DLD1 (cell line): ENCODE measurements around the gene STMP1.
"Not testable (repeated sequence)": the region's sequence is repeated elsewhere in the genome, so short reads cannot be mapped to it uniquely, and the experiment has no call there.

Experiments used
- in situ Hi-C: cut with HindIII; loops from 2 replicates; pipeline ENCODE4 v1.10.0; 2017; ENCODE audit warnings: low sequenced_read_pairs

STMP1 gene

GRCh38 chr7:135664046-135664589 lies 1.8 kb downstream of the STMP1 start:
- in situ Hi-C loops = no loop called here

DNA sequence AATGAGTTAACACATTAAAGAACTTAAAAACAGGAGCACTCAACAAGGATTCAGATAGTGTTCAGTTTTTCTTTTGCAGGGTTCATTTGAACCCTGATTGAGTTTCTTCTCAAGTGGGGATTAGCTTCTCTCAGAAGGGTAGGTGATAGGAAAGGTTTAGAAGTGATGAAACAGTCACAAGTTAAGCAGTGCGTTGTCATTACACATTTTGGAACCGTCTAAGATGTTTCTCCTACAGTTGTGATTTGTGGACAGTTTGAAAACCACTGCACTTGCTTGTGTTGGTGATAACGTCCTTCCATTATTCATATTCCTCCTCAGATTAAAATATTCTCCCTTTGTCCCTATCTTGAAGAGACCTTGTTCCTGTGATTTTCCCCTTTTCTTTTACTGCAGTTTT lies 2.7 kb downstream of the STMP1 start:
- in situ Hi-C loops = no loop called here

DNA sequence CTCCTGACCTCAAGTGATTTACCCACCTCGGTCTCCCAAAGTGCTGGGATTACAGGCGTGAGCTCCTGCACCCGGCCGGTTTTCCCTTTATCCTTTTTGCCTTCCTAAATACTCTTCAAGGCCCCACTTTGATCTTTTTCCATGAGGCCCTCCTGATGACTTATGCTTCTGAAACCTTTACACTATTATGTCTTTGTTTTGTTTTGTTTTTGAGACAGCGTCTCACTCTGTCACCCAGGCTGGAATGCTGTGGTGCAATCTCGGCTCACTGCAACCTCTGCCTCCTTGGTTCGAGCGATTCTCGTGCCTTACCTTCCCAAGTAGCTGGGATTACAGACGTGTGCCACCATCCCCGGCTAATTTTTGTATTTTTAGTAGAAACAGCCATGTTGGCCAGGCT lies 3.8 kb downstream of the STMP1 start:
- in situ Hi-C loops = no loop called here

DNA sequence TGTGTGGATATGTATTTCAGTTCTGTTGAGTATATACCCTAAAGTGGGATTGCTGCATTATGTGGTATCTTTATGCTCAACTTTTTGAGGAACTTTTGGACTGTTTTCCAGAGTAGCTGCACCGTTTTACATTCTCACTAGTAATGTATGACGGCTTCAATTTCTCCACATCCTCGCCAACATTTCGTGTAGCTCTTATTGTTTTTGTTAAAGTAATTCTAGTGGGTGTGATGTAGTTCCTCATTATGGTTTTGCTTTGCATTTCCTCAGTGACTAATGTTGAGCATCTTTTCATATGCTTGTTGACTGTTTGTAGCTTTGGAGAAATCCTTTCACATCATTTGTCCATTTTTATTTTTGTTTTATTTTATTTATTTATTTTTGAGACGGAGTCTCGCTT lies 4.5 kb downstream of the STMP1 start:
- in situ Hi-C loops = no loop called here

GRCh38 chr7:135667626-135668025 lies 5.3 kb downstream of the STMP1 start:
- in situ Hi-C loops = not testable (repeated sequence)

GRCh38 chr7:135668852-135669395 lies 6.6 kb downstream of the STMP1 start:
- in situ Hi-C loops = not testable (repeated sequence)

DNA sequence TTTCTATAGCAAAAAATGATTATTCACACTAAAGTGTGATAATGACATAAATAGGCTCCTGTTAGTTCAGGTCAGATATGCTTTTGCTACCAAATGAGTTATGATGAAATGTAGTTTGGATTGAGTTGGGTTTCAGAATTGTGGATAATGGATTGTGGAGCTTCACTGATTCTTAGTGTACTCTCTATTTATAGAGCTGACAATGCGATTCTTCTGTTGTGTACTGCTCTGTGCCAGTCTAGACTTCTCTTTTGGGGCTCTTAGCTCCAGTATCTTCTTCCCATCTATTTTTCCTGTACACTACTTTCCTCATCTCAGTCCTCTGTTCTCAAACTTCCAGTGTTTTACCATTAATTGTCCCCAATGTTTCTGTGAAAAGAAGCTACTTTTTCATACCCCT lies 7.5 kb downstream of the STMP1 start:
- in situ Hi-C loops = no loop called here

DNA sequence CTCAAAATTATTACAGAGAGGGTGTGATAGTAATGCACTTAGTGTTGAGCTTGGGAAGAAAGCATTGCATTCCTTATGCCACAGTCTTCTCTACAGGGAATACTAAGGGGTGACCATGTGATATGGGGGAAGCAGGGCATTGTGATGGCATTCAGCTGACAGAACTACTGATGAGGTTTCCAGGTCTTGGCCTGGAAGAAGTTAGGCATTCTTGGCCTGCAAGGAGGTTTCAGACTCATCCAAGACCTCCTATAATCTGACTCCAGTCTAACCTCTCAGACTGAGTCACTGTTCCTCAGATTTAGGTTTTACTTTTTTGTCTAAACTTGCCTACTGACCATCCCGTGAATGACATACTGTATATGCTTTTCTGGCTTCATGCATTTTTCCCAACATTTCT lies 7.9 kb downstream of the STMP1 start:
- in situ Hi-C loops = no loop called here

- in situ Hi-C loops = no loop called here
Measured at GRCh38 chr7:135672560-135673359, 10.4 kb downstream of the STMP1 start.

- in situ Hi-C loops = no loop called here
Measured at GRCh38 chr7:135673360-135673706, 11.0 kb downstream of the STMP1 start.

- in situ Hi-C loops = no loop called here
Measured at GRCh38 chr7:135678612-135679575, 16.6 kb downstream of the STMP1 start.

GRCh38 chr7:135681762-135682161 lies 19.4 kb downstream of the STMP1 start:
- in situ Hi-C loops = no loop called here

GRCh38 chr7:135682191-135682590 lies 19.9 kb downstream of the STMP1 start:
- in situ Hi-C loops = no loop called here

DNA sequence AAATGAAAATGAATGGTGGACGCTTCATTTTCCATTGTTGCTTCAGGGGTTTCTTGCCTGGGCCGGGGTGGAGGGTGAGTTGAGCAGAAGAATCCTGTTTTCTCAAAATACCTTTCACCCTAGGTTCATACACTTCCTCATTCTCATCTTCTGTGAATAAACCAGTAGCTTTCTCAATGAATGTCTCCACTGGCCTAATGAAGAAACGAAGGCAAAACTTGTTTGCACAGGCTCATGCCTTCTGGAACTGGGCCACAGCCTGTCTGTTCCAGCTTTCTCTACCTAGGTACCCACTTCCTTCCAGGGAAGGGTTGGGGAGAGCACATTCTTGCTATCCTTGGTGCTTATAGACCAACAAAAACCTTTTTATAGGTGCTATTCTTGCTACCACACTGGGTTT lies 21.3 kb downstream of the STMP1 start:
- in situ Hi-C loops = no loop called here

DNA sequence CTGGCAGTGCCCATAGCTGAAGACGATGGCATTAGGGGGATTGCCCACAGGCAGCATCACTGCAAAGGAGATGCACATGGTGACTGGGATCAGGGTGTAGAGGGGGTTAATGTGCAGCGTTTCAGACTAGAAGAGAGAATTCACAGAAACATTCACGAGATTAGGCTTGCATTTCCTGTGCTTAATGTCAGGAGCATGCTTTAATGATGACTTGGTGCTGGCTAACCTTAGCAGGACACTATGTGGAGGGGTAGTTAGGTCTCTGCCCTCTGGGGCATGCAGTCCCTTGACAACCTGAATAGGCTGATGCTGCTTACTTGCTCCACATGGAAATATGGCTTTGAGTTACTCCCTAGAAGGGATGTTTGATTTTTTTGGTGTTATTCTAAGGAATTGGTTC lies 21.8 kb downstream of the STMP1 start:
- in situ Hi-C loops = no loop called here

- in situ Hi-C loops = no loop called here
Measured at GRCh38 chr7:135684699-135685098, 22.4 kb downstream of the STMP1 start.

DNA sequence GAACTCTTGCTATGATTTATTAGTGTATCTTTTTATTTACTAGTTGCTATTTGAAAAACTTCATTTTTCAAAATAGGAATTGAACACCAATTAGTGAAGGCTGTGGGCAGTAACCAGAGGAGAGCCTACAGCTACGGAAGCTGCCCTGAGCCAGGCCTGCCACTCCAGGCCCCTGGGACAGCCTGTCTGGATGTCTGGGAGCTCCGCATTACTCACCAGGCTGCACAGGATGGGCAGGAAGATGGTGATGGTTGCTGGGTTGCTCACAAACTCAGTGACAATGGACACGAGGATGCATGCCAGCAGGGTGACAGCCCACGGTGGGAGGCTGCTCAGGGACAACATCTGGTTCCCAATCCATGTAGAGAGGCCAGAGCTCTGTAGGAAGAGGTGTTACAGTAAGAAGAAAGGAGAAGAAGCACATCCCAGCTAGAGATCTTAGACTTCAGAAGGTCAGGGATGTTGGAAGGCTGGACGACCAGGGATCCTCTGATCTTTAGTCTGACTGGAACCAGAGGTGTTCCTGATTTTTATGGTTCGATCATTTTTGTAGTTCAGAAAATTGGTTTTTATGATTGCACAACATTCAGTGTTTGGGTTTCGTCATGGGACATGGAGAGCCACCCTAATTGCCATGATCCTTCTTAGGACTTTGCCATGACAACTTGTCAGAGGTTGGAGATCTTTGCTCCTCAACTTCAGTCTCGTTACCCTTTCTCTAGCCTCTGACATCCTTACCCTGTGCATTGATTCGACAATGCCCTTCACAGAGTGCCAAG lies 23.2 kb downstream of the STMP1 start:
- in situ Hi-C loops = no loop called here

GRCh38 chr7:135687466-135687865 lies 25.2 kb downstream of the STMP1 start:
- in situ Hi-C loops = no loop called here

DNA sequence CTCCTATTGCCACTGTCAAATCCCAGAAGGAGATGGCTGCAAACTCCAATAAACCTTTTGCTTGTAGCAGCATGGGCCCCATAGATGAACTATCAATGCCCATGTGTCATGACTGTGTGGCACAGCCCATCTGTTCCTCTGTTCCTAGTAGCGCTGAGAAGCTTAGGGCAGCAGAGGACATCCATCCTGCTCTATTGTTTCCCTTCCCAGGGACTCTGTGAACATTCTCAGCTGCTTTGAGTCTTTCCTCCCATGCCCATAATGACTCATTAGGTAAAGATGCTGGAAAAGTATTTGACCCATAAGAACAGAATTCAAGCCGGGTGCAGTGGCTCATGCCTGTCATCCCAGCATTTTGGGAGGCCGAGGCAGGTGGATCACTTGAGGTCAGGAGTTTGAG lies 28.3 kb downstream of the STMP1 start:
- in situ Hi-C loops = no loop called here

DNA sequence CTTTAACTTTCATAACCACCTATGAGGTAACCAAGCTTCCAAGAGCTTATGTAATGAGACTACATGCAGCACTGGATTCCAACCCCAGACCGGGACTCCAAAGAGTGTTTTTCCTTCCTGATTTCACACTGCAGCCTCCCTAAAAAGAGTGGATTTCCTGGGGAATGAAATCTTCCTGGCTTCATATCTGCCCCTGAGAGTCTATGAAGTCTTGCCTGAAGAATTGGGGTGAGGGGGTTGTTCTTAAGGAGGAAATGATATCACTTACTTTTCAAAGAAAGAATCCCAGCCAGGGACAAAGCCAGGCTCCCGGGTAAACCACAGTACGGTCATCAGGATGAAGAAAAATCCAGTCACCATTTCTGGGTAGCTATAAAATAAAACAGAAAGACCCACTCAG lies 29.7 kb downstream of the STMP1 start:
- in situ Hi-C loops = no loop called here

DNA sequence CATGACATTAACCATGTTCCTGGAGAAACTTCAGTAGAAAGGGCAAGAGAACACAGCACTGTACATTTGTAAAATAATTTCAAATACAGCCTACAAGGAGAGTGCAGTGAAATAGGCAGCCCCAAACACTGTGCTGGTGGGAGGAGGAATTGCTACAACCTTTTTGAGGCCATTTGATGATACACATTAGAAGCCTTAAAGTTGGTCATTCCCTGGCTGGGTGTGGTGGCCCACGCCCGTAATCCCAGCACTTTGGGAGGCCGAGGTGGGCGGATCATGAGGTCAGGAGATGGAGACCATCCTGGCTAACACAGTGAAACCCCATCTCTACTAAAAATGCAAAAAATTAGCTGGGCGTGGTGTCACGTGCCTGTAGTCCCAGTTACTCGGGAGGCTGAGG lies 30.3 kb downstream of the STMP1 start:
- in situ Hi-C loops = not testable (repeated sequence)
